ENCODE measurements around the gene NGEF.
A peak's percentile ranks its signal among the peaks of the same experiment; 100 is the strongest.

NGEF gene

DNA sequence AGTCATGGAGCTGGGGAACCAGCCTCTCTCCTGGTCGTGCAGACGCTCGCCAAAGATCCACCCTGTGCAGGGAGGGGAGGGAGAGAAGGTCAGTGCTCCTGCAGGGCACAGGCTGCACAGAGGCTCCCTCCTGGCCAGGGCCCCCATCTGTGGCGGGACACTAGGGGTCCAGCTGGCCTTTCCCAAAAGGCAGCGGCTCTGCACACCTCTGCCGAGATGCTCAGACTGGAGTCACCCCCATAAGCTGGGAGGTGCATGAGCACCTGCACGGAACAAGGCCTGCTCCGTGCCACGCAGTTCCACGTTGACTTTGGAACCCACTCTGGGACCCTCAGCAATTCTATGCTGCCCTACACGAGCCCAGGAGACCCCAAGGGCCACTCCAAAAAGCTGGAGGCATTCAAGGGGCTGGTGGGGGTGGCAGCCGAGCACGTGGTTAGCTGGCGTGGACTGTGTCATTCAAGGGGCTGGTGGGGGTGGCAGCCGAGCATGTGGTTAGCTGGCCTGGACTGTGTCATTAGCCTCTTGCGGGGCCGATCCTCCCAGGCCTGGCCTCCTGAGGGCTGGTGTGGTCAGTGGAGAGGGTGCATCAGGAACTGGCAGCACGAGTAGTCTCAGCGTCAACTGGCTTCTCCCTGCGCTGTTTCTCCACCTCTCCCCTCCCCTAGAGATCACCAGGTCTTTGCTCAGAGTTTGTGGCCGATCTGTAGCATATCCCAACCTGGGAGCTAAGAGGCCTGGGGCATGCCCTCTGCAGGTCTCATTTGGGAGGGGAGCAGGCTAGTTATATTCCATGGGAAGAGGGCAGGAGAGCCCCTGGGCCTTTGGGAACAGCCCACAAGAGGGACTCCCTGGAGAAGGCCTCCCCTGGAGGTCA is 133.2 kb downstream of the NGEF start:
- no peak for DNase-seq

DNA sequence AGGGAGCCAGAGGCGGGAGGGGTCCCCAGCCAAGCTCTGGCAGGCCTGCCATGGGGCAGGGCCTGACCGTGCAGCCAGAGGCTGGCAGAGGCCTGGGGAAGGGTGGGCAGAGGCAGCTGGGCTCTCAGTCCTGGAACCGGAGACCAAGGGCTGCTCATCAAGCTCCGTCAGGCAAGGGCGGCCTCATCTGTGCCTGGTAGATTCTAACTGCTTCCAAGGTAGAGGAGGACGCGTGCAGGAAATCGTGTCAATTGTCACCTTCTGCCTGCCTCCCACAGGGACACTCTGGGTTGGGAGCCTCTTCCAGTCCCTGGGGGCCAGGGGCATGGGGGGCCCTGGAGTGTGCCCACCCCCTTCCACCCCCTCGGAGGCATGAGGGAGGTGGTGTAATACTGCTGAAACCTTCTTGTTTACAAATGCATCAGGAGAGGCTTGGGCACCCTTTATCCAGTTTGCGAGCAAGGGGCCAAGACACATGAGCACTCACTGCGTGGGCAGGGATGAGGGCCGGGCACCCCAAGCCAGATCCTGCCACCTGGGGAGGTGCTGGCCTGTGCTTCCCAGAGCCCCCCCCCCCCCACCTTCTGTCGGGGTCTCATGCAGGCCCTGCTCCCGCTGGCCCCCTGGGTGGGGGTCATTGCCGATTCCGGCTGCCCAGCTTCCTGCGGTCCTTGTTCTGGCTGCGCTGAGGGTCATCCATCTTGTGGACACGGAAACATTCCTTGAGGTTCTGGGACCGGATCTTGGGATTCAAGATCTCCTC is 134.0 kb downstream of the NGEF start:
- no peak for DNase-seq

DNA sequence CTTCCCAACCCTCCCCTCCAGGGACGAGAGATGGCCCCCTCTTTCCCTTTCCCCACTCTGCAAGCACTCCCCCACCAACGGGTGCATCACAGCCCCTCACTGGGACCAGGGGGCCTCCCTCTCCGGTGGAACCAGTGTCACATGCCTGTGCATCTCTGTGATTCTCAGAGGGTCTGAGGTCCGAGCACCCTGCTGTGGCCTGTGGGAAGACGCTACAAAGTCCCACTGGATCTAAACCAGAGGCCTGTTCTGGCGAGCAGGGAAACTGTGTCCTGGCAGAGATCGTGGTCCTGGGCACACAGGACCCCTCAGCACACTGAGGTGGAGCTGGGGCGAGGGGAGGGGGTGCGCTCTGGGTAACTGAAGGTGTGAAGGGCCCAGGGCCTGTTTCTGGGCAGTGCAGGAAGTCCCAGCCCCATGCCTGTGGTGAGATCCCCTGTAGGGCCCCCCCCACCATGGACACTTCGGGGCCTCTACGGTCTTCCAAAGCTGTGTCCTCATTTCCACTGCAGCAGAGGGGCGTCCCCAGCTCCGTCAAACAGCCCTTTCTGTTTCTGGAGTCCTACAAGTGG is 135.0 kb downstream of the NGEF start:
- no peak for DNase-seq

DNA sequence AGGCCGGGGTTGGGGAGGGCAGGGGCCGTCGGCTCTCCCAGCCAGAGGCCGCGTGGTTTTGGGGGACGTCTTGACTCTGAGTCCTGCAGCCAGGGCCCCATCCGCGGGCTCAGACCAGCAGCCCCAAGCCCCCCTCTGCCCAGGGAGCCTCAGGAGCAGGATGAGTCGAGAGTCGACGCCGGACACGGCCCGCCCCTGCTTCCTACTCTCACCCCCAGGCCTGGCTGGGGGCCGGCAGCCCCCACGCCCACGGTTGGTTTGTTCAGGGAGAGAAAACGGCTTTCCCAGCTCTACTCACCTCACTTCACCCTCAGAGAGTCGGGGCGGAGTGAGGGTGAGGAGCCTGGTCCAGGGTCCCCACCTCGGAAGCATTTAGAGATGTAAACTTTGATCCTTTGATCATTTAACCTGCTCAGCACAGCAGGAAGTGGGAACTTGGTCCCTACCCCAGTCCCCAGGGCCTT is 136.0 kb downstream of the NGEF start:
- no peak for DNase-seq

DNA sequence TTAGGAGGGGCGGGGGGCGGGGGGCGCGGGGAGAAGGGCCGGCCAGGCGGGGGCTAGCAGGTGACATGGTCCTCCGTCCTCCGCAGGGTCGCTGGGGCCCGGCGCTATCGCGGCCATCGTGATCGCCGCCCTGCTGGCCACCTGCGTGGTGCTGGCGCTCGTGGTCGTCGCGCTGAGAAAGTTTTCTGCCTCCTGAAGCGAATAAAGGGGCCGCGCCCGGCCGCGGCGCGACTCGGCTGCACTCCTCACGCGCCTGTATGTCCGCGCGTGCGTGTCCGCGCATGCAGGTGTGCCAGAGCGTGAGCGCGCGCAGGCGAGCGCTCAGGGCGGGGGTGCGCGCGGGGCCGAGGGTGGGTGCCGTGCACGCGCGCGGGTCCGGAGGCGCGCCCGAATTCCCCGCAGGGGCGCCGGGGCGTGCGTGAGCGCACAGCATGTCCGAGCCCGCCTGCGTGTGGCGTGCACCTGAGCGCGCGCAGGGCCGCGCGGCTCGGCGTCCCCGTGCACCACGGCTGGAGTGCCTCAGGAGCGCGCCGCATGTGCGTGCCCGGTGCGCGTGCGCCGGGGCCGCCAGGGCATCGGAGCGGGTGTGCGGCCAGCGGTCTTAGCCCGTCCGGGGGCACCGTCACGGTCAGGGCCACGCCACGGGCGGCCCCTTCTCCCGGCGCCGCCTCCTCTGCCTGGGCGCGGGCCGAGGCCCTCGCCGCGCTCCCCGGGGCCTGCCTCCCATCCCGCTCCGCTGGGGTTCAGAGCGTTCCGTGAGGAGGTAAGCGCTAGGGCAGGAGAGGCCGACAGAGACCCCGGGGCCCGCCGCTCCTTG is 136.7 kb downstream of the NGEF start:
- DNase-seq: peak; percentile 68

DNA sequence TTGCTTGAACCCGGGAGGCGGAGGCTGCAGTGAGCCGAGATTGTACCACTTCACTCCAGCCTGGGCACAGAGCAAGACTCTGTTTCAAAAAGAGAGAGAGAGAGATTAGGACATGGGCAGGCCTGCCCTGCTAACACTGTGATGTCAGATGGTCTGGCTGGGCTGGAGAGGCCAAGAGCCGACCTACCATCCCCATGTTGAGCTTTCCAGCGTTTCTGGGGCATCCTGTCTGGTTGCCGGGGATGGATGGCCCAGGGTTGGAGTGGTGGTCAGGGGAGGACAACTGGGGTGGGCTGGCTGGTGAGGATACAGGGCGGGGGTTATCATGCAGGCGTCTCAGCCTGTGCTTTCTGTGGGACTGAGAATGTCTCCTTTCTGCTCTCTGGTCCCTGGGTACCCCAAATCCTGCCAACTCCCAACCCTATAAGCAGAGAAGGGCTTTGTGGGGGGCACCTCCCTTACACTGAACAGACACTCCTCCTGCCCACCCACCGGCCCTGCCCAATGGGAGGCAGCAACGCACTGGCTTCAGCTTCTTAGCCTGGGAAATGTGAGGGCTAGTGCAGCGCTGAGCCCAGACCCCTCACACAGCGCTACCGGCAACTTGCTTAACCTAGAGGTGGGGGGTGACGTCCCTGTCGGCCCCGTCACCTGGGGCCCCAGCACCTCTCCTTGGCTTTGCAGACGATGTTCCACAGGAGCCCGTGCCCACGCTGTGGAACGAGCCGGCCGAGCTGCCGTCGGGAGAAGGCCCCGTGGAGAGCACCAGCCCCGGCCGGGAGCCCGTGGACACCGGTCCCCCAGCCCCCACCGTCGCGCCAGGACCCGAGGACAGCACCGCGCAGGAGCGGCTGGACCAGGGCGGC is 137.6 kb downstream of the NGEF start:
- no peak for DNase-seq

DNA sequence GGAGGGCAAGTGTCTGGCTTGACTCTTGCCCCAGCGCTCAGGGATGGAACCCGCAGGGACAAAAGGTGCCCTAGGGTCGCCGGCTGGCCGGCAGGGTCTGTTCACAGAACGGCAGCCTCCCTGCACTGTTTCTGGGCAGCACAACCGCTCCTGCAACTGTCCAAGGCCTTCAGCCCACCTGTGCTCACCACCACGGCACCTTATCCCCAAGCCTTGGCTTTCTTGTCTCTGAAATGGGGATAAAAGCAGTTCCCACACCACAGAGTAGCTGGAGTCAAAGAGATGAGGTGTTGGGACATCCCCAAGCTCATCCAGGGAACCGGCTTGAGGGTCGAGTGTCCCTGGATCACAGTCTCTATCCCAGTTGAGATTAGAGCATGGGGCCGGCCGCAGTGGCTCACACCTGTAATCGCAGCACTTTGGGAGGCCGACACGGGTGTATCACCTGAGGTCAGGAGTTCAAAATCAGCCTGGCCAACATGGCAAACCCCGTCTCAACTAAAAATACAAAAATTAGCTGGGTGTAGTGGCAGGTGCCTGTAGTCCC is 138.3 kb downstream of the NGEF start:
- DNase-seq: no peak

DNA sequence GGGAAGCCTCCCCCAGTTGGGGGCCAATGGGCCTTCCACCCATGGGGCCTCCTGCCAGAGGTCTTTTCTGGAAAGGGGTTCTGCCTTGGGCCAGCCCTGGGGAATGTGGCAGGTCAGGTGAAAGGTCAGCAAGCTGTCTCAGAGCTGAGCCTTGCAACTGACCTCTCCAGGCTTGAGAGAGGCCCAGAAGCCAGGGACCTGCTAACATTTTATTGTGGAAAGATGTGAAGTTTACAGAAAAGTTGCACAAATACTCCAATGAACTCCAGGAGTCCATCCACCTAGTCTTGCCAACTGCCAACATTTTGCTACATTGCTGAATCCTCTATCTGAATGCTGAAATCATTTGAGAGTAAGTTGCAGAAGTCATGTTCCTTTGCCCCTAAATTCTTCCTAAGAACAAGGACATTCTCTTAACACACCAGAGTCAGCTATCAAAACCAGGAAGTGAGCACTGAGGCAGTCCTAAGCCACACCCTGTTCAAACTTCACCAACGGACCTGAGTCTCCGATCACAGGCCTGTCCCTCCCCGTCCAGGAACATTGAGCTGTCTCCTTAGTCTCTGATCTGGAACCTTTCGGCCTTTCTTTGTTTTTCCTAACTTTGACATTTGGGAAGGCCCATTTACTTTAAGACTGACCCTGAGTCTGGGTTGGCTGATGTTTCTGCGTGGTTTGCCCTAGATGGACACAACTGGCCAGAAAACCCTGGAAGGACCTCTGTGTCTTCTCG is 139.0 kb downstream of the NGEF start:
- DNase-seq: no peak

DNA sequence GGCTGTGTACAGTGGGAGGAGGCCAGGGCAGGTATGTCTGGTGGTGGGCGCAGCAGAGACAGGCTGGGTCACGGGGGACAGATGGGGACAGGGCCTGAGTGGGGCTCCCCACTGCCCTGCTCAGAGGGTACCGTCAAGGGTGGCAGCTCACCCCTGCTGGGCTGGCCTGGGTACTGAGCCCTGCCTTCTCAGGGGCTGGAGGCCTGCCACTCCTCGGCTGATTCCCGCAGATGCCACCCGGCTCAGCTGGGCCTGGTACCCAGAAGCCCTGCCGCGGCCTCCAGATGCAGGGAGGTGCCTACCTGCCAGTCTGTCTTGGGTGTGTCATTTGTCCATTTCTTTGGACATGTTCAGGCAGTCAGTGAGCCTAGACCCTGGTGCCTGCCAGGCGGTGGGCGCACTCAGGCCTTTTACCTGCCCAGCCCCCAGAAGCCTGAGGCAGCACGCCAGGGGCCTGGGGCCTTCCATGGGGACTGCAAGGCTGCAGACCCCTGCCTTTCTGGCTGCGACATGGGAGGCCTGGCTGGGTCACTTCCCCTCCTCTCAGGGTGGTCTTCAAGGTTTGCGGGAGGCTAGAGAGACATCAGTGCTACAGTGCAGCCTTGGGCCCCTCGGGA is 139.7 kb downstream of the NGEF start:
- no peak for DNase-seq

DNA sequence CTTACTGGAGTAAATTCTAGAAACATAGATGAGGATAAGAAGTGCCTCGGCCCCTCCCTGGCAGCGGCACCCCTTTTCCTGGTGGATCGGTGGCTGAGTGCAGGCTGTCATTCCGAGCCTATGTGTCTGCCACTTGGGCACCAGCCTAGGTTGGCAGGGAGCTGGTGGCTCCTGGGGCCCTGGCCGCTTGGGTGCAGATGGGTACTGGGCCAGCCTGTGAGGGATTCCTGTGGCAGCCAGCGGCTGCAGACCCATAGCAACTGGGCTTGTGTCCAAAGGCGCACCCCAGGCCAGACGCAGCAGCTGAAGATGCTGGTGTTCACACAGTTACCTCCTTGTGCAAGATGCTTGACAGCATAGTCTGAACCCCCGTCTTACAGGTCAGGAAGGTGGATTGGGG is 140.2 kb downstream of the NGEF start:
- no peak for DNase-seq

DNA sequence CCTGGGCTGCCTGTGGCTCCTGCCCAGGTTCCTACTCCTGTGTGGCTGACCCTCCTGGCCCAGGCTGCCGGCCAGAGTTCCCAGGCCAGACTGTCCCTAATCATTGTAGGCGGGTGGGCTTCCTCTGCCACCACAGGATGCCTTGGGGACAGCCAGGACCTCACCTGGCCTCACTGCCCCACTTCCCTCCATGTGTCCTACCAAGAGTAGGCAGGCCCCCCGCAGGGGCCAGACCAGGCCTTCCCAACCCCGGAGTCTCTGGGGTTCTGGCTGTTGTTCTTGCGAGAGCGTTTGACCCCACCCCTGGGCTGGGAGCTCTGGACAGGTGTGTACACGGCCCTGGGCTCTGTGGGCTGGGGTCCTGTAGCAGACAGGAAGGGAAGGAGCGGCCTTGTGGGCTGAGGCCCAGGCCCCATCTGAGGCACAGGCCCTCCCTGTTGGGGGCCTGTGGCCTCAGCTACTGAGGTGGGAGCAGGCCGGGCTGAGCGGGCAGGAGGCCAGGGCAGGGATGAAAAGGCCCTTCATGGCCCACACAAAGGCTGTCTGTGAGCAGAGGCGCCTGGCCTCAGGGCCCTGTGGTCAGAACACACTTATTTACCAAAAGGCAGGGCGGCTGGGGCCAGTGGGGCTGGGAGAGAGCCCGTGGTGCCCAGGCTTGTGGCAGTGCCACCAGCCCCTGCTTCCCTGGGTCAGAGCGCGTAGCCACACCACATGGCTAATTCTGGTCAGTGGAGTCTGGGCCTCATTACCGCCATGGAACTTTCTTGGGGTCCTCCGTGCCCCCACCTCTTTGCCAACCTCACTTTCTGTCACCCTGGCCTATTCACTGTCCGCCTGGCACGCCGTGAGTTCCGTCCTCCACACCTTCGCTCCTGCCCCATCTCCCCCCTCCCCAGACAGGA is 141.0 kb downstream of the NGEF start:
- DNase-seq: no peak

DNA sequence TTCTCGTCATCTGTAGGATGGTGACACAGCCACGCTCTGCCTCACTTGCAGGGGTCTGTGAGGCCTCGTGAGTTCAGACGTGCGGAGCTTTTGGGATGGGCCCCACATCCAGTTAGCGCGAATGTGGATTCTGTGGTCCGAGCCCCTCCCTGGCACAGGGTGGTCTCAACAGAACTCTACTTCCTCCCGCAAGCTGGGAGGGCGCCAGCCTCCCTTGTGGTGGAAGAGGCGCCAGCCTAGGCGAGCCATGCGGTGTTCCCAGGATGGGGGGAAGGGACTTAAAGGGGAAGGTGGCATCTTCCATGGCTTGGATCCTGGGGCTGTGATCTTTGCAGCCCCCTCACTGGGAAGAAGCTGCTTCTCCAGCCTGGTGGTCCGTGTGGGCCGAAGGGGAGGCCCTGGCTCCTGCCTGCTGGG is 141.6 kb downstream of the NGEF start:
- no peak for DNase-seq

DNA sequence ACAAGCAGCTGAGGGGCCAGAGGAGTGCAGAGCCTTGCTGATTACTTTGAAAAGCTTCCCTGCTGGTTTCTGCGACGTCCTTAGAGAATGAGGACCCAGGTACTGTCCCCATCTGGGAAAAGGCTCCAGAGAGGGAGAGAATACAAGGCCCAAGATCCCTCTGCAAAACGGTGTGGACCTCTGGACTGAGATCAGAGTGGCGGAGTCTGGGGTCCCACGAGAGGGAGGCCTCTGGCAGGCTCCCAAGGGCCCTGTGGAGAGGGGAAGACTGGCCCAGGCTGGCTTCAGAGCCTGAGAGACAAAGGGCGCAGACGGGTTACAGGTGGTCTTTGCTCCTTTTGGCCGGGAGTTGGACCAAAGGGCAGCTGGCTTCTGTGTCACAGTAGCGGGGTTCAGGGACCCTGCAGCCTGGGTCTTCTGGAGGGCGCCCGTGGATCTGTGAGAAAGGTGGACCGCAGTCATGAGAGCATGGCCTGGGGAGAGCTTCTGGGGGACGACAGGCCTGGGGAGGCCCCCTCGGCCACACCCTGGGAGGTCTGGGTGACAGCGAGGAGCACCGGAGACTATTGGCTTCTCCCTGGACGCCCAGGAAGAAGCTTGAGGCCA is 142.2 kb downstream of the NGEF start:
- DNase-seq: no peak

DNA sequence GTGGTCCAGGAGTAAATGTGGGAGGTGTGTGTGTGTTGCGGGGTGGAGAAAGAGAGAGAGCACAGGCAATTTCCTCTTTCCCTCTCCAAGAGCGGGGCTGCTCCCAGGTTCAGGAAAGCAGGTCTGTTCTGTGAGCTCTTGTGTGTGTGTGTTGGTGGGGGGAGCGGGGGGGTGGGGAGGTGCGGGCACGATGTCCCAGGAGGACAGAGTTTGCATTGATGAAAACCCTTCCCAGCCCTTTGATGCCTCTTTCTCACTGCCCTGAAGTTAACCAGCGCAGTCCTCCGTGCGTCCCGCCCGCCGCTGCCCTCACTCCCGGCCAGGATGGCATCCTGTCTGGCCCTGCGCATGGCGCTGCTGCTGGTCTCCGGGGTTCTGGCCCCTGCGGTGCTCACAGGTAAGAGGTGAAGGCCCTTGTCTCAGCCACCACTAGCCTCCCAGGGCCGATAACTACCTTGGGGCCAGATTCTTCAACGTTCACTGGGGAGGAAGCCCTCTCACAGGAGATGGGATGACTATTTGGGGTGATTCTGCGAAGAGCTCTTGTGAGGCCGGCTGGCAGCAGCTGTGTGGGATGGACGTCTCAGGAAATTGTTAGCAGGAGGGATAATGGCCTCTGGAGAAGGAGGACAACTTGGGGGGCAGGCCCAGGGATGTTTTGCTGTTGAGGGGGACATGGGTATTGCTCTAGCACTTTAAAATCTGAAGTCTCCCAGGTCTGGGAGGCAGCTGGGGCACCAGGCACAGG is 142.9 kb downstream of the NGEF start, which contains the start of gene SNORC:
Gene SNORC (plus strand): TSS at position 247 of the 748 bp plus-strand sequence. CDS start 78 bp downstream, at position 325.
- no peak for DNase-seq

DNA sequence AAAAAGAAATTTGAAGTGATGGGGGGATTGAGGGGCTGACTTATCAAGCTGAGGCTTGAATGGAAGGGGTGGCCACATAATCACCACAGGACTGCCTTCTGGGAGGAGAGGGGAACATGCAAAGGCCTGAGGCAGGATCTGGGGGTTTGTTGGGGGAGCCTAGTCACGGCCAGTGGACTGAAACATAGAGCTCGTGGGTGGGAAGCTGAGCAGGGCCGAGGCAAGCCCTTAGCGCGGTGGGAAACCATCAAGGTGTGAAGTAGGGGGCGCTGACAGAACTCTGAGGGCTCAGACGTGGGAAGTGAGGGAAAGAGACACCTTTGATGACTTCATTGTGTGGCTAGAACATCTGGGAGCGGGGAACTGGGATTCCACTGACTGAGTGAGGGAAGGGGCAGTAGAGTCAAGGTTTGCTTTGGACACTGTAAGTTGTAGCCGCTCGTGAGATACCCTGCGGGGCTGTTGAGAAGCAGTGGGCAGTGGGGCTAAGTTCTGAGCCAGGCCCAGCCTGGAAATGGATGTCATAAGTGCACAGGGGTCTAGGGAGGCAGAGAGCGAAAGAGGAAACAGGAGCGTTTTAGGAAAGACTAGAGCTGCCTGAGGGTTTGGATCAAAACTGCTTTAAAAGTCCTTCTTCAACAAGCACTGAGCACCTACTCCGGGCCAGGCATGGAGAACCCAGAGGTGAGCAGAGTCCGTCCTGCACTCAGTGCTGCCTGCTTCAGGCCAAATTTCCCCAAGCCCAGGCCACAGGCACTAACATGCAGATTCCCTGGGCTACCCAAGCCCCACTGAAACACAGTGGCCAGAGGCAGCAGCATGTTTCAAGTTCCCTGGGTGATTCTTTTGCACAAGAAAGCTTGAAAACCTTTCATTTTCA is 143.7 kb downstream of the NGEF start:
- DNase-seq: no peak

DNA sequence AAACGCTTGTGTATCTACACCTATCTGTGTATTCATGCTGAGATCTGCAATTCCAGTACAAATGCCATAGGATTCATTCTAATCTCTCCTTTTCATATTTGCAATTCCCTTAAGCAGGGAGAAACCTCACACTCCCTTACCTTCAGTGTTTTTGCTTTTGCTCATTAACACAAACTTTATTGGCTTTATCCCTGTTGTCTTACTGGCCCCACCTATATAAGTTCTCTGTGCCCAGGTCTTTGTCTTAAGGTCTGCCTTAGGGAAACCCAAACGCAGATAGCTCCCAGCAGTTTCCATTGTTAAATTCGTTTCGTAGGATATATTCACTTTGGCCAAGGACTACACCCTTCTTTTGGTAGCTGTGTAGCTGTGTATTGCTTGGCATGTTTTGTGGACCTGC is 147.0 kb downstream of the NGEF start:
- no peak for DNase-seq

DNA sequence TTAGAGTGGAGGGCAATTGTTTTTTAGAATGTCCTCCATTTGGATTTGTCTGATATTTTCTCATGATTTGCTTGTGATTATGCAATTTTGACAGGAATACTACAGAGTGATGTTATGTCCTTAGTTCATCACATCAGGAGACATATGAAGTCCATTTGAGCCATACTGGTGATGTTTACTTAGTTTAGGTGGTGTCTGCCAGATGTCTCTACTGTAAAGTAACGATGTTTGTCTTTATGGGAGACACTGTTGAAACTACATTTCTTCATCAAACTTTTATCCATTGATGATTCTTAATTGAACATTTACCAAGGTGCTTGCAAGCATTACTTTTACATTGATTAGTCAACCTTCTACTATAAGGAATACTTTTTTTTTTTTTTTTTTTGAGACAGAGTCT is 147.9 kb downstream of the NGEF start:
- DNase-seq: no peak

Measured in NCI-H774 (cell line).